ENCODE results near the gene AKAP11.

Gene AKAP11

GRCh38 chr13:42307461-42307860 is 35.5 kb downstream of the AKAP11 start:
- no peak overlapping the region for H3K27ac ChIP-seq

GRCh38 chr13:42312817-42313431 is 41.0 kb downstream of the AKAP11 start:
- Histone ChIP-seq H3K4me3 (no peak overlapping the region), H3K9me3 (ENCODE audit: low read depth, low read length) (no peaks in the 10 kb centered on the region), H3K36me3 (ENCODE audit: insufficient read depth, low read length) (0 out of 2 replicates have a peak, but pooled peaks cover 4% of the 10 kb centered on the region), H3K27ac (no peak overlapping the region), H3K9ac (ENCODE audit: insufficient read length) (no peak overlapping the region)
- TF ChIP-seq FOXP2 (optimal IDR thresholded peaks at IDR 0.05; ENCODE audit: control extremely low read depth, extremely low read length, insufficient read depth) (no peak), EZH2 (IDR thresholded peaks at IDR 0.05) (no peak), POLR2AphosphoS5 (IDR thresholded peaks at IDR 0.05; ENCODE audit: borderline replicate concordance, low read depth, low read length) (no peak)
- DNase-seq (ENCODE audit: low read depth, low spot score) = no peak

More at GRCh38 chr13:42307461-42307860, 35.5 kb downstream of the AKAP11 start:
- Histone ChIP-seq H3K9me3 (ENCODE audit: low read depth, low read length) (no peaks in the 10 kb centered on the region), H3K36me3 (ENCODE audit: insufficient read depth, low read length) (peaks cover 5% of the 10 kb centered on the region; the same call in 1 of the 2 replicates), H3K9ac (ENCODE audit: insufficient read length) (no peak overlapping the region), H3K4me3 (no peak overlapping the region)
- no peak for TF ChIP-seq POLR2AphosphoS5 (IDR thresholded peaks at IDR 0.05; ENCODE audit: borderline replicate concordance, low read depth, low read length)
- TF ChIP-seq FOXP2 (optimal IDR thresholded peaks at IDR 0.05; ENCODE audit: control extremely low read depth, extremely low read length, insufficient read depth) = no peak
- no peak for TF ChIP-seq EZH2 (IDR thresholded peaks at IDR 0.05)
- DNase-seq (ENCODE audit: low read depth, low spot score) = no peak

GRCh38 chr13:42318570-42318969 is 46.6 kb downstream of the AKAP11 start:
- Histone ChIP-seq H3K36me3 (ENCODE audit: insufficient read depth, low read length) (no peaks in the 10 kb centered on the region), H3K9me3 (ENCODE audit: low read depth, low read length) (no peaks in the 10 kb centered on the region), H3K27ac (no peak overlapping the region), H3K9ac (ENCODE audit: insufficient read length) (no peak overlapping the region), H3K4me3 (no peak overlapping the region)
- no peak for TF ChIP-seq FOXP2 (optimal IDR thresholded peaks at IDR 0.05; ENCODE audit: control extremely low read depth, extremely low read length, insufficient read depth)
- no peak for TF ChIP-seq POLR2AphosphoS5 (IDR thresholded peaks at IDR 0.05; ENCODE audit: borderline replicate concordance, low read depth, low read length)
- no peak for TF ChIP-seq EZH2 (IDR thresholded peaks at IDR 0.05)
- no peak for DNase-seq (ENCODE audit: low read depth, low spot score)

GRCh38 chr13:42320375-42320787 is 48.4 kb downstream of the AKAP11 start:
- Histone ChIP-seq H3K36me3 (ENCODE audit: insufficient read depth, low read length) (no peaks in the 10 kb centered on the region), H3K27ac (no peak overlapping the region), H3K9me3 (ENCODE audit: low read depth, low read length) (no peaks in the 10 kb centered on the region), H3K4me3 (no peak overlapping the region), H3K9ac (ENCODE audit: insufficient read length) (no peak overlapping the region)
- DNase-seq (ENCODE audit: low read depth, low spot score) = no peak
- TF ChIP-seq POLR2AphosphoS5 (IDR thresholded peaks at IDR 0.05; ENCODE audit: borderline replicate concordance, low read depth, low read length) (no peak), FOXP2 (optimal IDR thresholded peaks at IDR 0.05; ENCODE audit: control extremely low read depth, extremely low read length, insufficient read depth) (no peak), EZH2 (IDR thresholded peaks at IDR 0.05) (no peak)

- no peak for DNase-seq (ENCODE audit: low read depth, low spot score)
- TF ChIP-seq FOXP2 (optimal IDR thresholded peaks at IDR 0.05; ENCODE audit: control extremely low read depth, extremely low read length, insufficient read depth) (no peak), EZH2 (IDR thresholded peaks at IDR 0.05) (no peak), POLR2AphosphoS5 (IDR thresholded peaks at IDR 0.05; ENCODE audit: borderline replicate concordance, low read depth, low read length) (no peak)
- H3K9ac ChIP-seq (ENCODE audit: insufficient read length) = no peak overlapping the region
- H3K36me3 ChIP-seq (ENCODE audit: insufficient read depth, low read length) = no peaks in the 10 kb centered on the region
- no peak overlapping the region for H3K27ac ChIP-seq
- no peaks in the 10 kb centered on the region for H3K9me3 ChIP-seq (ENCODE audit: low read depth, low read length)
- H3K4me3 ChIP-seq = no peak overlapping the region
Observed at GRCh38 chr13:42322806-42323205, 50.9 kb downstream of the AKAP11 start.

GRCh38 chr13:42324704-42325103 is 52.8 kb downstream of the AKAP11 start:
- Histone ChIP-seq H3K27ac (no peak overlapping the region), H3K9me3 (ENCODE audit: low read depth, low read length) (no peaks in the 10 kb centered on the region), H3K4me3 (no peak overlapping the region), H3K36me3 (ENCODE audit: insufficient read depth, low read length) (no peaks in the 10 kb centered on the region), H3K9ac (ENCODE audit: insufficient read length) (no peak overlapping the region)
- no peak for DNase-seq (ENCODE audit: low read depth, low spot score)
- TF ChIP-seq EZH2 (IDR thresholded peaks at IDR 0.05) (no peak), FOXP2 (optimal IDR thresholded peaks at IDR 0.05; ENCODE audit: control extremely low read depth, extremely low read length, insufficient read depth) (no peak), POLR2AphosphoS5 (IDR thresholded peaks at IDR 0.05; ENCODE audit: borderline replicate concordance, low read depth, low read length) (no peak)

- Histone ChIP-seq H3K36me3 (ENCODE audit: insufficient read depth, low read length) (no peaks in the 10 kb centered on the region), H3K27ac (no peak overlapping the region), H3K9me3 (ENCODE audit: low read depth, low read length) (no peaks in the 10 kb centered on the region), H3K4me3 (no peak overlapping the region), H3K9ac (ENCODE audit: insufficient read length) (no peak overlapping the region)
- TF ChIP-seq EZH2 (IDR thresholded peaks at IDR 0.05) = no peak
- TF ChIP-seq FOXP2 (optimal IDR thresholded peaks at IDR 0.05; ENCODE audit: control extremely low read depth, extremely low read length, insufficient read depth) = no peak
- no peak for TF ChIP-seq POLR2AphosphoS5 (IDR thresholded peaks at IDR 0.05; ENCODE audit: borderline replicate concordance, low read depth, low read length)
- DNase-seq (ENCODE audit: low read depth, low spot score) = no peak
Observed at GRCh38 chr13:42327725-42328124, 55.8 kb downstream of the AKAP11 start.

- no peak for TF ChIP-seq POLR2AphosphoS5 (IDR thresholded peaks at IDR 0.05; ENCODE audit: borderline replicate concordance, low read depth, low read length)
- TF ChIP-seq FOXP2 (optimal IDR thresholded peaks at IDR 0.05; ENCODE audit: control extremely low read depth, extremely low read length, insufficient read depth) = no peak
- TF ChIP-seq EZH2 (IDR thresholded peaks at IDR 0.05) = no peak
- Histone ChIP-seq H3K9me3 (ENCODE audit: low read depth, low read length) (no peaks in the 10 kb centered on the region), H3K4me3 (no peak overlapping the region), H3K36me3 (ENCODE audit: insufficient read depth, low read length) (no peaks in the 10 kb centered on the region), H3K9ac (ENCODE audit: insufficient read length) (no peak overlapping the region), H3K27ac (no peak overlapping the region)
- DNase-seq (ENCODE audit: low read depth, low spot score) = no peak
Observed at GRCh38 chr13:42328672-42329071, 56.7 kb downstream of the AKAP11 start.

- H3K27ac ChIP-seq = no peak overlapping the region
- TF ChIP-seq POLR2AphosphoS5 (IDR thresholded peaks at IDR 0.05; ENCODE audit: borderline replicate concordance, low read depth, low read length) (no peak), FOXP2 (optimal IDR thresholded peaks at IDR 0.05; ENCODE audit: control extremely low read depth, extremely low read length, insufficient read depth) (no peak), EZH2 (IDR thresholded peaks at IDR 0.05) (no peak)
Observed at GRCh38 chr13:42329239-42329638, 57.3 kb downstream of the AKAP11 start.

More at GRCh38 chr13:42329239-42329638, 57.3 kb downstream of the AKAP11 start:
- Histone ChIP-seq H3K36me3 (ENCODE audit: insufficient read depth, low read length) (no peaks in the 10 kb centered on the region), H3K9ac (ENCODE audit: insufficient read length) (no peak overlapping the region), H3K9me3 (ENCODE audit: low read depth, low read length) (no peaks in the 10 kb centered on the region), H3K4me3 (no peak overlapping the region)
- DNase-seq (ENCODE audit: low read depth, low spot score) = no peak

Data from SK-N-MC (cell line).